NCI-H146 treated with DMSO at 0.1 percent for 48 hours (cell line): ENCODE results near the gene GRID2.
"Not testable (repeated sequence)": the region's sequence is repeated elsewhere in the genome, so short reads cannot be mapped to it uniquely, and the experiment has no call there.

Experiments
- DNase-seq: peaks from one replicate; lab custom pipeline; 2025; ENCODE audit not compliant: unreplicated experiment; lab: John Stamatoyannopoulos, UW

Gene GRID2

DNA sequence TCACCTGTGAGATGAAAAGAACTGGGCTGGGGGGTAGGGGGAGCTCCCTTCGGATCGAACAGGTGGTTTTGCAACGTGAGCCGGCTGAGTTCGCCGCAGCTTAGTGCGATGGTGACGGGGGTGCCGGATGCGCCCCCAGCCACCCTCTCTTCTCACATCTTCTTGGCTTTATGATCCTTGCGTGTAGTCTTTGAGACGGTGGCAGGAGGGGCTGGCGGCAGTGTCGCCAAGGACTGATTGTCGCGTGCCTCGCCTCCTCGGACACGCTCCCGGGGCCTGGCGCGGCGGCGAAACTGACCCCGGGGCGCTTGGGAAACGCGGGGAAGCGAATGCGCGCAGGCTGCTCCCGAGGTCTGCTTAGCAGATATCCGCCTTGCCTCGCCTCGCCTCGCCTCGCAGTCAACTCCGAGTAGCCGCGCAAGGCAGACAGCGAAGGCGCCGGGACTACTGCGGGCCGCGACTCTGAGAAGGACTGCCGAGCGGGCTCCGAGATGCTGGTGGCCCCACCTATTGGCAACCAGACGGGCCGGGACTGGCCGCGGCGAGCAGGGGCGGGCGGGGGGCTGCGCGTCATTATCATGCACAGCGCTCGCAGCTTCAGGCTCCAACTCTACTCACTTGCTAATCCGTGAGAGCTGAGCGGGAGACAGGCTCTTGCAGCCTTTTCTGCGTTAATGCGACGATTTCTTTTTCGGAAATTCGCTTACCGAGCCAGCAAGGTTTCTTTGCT lies 1.5 kb downstream of the GRID2 start:
- DNase-seq, result peak; percentile 1

DNA sequence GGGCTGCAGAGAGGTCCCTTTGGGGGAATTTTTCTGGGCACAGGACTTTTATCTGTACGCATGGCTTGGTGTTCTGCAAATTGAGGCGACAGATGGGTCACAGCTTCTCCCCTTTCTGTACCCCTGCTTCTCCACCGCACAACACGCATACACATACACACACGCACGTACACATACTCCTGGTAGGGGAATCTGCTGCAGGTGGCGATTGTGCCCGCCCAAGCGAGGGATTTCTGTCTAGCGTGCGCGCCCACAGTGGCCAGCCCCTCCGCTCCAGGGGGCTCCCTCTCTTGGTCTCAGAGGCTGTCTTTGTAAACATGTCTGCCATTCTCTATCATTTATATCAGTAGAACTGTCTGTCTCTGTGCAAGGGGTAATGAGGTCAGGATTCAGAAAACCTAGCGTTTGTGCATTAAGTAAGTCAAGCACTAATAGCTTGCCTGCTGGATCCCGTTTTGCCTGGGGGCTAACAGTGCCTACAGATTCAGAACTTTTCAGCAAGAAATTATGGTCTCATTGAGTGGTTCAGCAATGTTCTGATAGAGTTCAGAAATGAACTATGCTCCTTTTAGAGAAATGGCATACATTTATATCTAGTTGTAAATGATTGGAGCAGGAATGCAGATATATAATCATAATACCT lies 2.2 kb downstream of the GRID2 start:
- no peak for DNase-seq

DNA sequence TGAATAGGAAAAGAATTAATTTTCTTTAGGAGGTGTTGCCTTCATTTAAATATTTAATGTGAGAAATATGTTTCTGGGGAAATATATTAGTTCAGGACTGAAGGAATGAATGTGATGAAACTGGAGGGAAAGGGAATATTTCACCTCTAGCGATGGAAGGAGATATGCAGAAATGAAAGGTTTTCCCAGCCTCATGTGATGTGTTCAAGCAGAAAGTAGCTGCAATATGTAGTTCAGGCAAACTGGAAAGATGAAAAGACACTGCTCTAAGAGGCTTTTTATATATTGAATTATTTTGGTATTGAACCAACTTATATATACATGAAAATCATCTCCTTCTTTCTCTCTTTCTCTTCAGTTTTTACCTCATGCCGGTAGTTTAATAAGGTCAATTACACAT lies 3.4 kb downstream of the GRID2 start:
- no peak for DNase-seq

DNA sequence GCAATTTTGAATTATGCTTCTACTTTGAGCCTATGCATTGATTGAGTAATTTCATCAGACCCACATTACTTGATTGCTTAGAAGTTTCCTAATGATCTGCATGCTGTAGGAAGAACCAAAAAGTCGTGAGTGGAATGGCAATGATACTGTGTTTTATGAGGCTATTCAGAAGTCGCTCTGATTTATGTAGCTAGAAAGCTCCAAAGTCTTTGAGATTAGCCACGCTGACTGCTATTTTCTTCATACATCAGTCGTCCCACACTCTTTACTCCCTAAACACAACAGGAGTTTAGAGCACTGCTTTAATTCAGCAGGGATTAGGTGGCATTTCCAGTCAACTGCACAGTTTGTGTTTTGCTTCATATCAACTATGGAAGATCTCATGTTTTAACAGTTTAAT lies 4.1 kb downstream of the GRID2 start:
- DNase-seq, result no peak

DNA sequence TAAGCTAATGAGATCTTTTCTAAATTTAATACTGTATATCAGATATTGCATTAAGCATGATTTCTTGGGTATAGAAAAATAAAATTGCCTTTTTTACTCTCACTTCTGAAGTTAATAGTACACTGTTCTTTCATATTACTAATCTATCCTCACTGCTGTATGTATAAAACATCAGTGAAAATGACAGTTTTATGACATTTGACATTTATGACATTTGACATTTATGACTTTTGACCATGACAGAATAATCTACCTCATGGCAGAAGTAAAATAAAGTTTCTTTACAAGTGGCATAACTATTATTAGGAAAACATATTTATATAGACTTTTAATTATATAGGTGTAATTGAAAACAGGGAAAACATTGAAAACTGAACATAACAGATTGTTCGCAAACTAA lies 13.3 kb downstream of the GRID2 start:
- DNase-seq, result no peak

DNA sequence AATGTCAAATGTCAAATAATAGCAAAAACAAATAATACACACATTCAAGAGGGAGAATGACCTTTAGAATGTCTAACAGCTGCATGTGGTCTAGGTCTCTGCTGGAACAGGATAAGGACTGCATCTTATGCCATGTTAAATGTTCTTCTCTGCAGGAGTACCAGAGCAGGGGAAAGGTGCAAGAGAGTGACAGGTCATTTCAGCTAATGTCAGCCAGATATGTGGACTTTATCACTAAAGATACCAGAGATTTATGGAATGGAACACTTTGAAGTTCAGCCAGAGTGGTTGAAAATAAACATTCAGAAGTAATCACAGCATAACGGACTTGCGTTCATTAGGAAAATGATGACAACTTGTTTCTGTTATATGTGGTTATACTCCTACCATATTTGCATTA lies 24.3 kb downstream of the GRID2 start:
- DNase-seq, result no peak

DNA sequence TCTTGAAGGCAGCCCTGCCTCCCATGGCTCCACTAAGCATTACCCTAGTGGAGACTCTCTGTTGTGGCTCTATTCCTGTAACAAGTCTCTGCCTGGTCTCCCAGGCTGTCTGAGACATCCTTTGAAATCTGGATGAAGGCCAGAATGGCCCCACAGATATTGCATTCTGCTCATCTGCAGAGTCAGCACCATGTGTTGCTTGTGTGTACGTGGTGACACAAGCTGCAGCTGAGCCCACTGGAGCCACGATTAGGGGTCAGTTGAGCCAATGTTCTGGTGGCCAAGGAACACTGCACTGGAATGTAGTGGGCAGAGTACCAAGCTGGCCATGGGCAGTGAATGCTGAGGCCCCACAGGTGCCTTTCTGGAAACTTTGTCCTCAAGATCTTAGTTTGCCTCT lies 29.2 kb downstream of the GRID2 start:
- DNase-seq, result no peak

DNA sequence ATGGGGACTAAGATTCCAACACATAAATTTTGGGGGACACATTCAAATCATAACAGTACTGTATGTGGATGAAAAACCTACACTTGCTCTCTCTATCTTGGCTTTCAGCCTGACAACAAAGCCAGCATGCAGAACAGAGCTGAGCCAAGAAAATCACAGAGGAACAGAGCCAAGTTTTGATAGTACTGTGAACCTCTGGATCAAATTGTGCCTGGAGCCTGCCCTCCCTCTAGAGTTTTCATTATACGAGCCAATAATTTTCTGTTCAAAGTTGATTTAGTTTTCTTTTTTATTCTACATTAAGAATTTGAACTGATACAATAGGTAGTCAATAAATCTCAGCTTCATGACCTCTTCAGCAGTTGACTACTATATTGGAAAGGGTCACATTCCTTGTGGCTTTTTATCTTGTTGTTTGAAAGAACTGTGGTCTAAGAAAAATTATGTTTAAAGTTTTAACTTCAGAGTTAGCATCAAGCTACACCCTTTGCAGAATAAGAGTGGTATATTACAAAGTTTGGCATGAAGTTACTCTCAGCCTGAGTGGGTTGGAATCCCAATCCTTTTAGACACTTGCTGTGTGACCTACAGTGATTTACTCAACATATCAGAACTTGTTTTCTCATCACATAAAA lies 31.1 kb downstream of the GRID2 start:
- no peak for DNase-seq

DNA sequence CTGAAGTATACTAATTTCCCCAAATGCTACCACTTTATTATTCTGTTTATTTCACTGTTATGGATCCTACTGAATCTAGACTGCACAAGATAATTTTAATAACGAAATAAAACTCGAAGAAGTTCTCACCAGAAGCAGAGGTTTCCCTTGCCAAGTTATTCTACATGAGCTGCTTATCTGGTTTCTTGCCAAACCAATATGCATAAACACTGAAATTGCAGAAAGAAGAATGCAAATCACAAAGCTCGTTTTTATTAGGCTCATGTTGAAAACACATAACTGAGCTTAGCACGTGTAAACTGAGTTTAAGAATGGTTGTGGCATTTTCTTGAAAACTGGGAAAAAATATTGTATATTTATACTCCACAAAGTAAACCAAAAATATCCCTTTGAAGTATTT lies 35.9 kb downstream of the GRID2 start:
- DNase-seq, result no peak

DNA sequence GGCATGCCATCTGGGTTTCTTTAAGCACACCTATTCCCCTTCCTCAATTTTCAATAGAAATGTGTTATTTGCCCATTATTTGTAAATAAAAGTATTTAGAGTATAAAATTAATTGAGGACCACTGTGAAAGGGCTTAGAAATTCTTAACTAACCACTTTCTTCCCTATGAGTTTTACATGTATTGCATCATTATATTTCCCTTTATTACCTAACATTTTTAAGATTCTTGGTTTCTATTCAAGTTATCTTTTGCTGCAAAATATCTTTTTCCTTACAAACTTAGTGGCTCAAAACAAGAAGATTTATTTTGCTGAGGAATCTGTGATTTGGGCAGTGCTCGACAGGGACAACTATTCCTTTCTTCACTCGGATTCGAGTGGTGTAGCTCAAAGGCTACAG lies 40.5 kb downstream of the GRID2 start:
- no peak for DNase-seq

DNA sequence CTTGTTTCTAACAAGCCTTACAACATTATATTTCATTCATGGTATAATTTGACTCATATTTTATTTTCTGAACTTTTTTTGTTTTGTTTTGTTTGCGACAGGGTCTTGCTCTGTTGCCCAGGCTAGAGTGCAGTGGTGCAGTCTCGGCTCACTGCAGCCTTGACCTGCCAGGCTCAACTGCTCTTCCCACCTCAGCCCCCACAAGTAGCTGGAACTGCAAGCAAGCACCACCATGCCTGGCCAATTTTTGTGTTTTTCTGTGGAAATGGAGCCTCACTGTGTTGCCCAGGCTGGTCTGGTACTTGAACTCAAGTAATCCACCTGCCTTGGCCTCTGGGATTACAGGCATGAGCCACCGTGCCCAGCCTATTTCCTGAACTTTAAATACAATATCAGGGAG lies 42.5 kb downstream of the GRID2 start:
- no peak for DNase-seq

DNA sequence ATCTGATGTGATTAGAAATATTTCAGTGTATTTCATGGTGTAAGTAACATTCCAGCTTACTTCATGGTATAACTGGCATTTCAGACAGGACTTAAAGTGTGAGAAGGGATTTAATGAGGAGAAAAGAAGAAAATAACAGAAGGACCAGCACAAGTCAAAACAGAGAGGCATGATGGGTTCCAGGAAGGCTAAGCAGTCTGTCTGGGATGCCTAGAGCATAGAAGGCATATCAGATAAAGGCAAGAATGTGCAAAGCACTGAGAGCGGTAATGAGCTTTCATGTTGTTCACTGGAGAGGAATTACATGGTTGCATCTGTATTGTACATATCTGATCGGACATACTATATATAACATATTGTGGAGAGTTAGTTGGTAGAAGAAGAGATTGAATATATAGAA lies 54.2 kb downstream of the GRID2 start:
- DNase-seq, result no peak

DNA sequence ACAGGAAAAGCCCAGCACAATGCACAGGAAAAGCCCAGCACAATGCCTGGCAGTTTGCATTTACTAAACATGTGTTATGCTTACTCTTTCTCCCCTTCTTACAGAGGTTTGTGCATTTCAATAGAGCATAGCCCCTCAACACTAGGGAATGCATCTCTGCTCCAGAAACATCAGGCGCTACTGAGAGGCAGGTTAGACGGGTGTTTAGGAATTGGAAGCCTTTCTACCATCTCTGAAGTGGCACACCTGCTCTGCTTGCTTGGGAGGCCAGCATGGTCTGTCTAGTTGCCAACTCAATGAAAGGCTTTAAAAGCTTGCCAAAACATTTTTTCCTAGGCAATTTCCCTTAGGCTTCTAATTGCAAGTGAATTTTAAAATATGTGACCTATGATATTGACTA lies 55.7 kb downstream of the GRID2 start:
- DNase-seq, result no peak

DNA sequence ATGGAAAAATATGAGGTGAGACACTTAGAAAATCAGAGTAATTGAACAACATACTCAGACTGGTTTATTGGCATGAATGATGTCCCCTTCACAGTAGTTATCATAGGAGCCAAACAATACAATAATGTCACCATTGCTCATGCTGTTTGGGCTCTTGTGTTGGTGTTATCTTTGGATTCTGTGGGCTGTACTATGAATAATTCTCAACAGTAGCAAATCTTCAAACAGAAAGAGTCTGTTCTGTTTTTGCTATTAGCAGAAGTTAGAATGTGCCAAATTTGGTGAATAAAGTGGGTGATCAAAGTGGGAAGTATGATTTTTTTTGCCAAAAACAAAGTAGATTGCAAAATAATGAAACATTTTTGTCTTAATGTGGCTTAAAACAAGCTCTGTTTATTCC lies 58.3 kb downstream of the GRID2 start:
- no peak for DNase-seq

DNA sequence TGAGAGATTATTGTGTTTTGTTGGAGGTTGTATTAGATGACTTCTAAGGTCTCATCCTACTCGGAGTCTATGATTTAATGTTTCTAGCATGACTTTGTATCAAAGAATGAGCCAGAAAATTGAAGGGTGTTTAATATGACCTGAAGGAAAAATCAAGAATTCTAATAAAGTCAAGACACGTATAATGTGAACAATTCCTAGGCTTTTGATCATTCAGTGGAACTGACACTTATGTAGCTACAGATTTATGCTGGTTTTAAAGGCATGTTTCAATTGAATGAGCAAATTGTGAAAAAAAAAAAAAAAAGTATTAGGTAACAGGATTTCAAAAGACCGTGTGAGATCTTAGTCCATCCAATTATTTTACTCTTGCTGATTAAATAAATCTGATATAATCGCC lies 64.9 kb downstream of the GRID2 start:
- no peak for DNase-seq

DNA sequence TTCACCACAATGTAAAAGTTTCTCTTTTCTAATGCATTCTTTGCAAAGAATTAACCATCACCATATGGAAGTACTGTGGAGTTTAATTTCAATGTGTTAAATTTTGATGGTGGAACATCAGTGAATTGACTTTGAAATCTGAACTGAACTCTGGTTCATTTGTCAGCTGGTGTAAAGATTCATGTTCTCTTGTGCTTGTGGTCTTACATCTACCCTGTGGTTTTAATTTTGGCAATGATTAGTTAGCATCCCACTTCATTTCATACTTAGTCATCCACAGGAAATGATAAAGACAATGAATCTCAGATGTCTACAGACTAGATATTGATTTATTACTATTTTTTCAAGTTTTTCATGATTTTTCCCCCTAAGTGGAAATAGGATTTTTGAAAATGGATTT lies 77.8 kb downstream of the GRID2 start:
- DNase-seq, result no peak

DNA sequence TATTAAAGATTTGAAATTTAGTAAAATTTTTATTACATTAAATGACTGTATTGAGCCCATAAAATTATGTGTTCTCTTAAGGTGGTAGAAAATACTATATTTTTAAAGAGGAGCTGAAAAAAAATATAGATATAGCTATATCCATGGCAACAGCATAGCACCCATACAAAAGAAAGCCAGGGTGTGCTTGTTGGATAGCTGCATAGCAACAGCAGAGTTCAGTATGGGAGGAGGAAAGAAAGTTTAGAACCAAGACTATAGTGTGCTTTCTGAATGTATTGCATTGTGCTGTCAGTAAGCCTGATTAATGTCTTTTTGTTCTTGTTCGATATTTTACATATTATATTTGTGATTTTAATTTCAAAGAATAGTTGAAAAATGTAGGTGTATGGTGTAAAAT lies 78.4 kb downstream of the GRID2 start:
- DNase-seq, result no peak

DNA sequence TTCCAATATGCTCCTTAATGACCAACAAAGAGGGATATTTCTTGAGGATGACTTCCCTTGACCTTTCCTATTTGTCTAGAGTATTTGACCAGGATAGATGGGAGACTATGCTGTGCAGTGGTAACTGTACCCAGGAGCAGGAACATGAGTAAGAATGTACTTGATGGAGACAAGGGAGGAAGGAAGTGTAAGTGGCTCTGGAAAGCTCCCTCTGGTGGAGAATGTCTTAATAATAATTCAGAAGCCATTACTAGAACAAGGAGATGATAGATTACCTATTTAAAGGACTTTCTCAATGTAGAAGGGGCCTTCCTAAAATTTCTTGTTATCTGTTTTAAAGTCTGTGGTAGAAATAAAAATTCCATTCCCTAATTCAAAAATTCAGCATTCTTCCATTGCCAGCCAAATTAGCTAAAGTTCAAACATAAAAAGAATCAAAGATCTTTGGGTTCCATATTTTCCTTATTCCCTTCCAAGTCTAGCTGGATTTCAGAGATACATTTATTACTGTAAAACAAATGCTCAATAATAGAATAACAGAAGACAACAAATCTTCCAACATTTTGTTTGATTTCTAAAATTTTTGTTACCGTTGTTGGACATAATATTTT lies 83.8 kb downstream of the GRID2 start:
- no peak for DNase-seq

DNA sequence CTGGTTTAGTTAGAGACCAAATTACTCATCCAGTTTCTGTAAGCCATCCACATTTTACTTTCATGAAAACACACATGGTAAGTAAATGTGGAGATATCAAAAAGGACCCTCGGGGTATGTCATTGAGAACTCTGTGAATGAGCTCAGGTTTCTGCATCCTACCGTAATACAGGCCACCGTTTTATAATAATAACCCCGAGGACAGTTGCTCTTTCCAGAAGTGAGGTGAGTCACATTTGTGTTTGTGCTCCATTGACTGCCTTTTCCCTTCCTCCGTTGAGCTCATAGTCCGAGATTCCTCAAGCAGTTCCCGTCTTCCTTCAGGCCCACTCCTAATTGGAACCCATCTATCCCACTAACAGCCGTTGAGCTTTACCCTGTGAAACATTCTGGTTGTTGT lies 95.3 kb downstream of the GRID2 start:
- DNase-seq, result no peak

DNA sequence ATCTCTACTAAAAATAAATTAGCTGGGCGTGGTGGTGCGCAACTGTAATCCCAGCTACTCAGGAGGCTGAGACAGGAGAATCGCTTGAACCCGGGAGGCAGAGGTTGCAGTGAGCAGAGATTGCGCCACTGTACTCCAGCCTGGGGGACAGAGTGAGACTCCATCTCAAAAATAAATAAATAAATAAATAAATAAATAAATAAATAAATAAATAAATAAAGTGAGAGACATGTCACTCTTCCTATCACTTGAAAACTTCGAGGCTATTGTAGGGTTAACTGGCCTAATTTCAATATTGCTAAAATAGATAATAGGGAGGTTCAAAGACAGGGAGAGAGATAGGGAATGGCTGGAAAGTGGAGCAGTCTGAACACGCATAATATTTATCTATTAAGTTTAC lies 99.8 kb downstream of the GRID2 start:
- DNase-seq, result not testable (repeated sequence)

DNA sequence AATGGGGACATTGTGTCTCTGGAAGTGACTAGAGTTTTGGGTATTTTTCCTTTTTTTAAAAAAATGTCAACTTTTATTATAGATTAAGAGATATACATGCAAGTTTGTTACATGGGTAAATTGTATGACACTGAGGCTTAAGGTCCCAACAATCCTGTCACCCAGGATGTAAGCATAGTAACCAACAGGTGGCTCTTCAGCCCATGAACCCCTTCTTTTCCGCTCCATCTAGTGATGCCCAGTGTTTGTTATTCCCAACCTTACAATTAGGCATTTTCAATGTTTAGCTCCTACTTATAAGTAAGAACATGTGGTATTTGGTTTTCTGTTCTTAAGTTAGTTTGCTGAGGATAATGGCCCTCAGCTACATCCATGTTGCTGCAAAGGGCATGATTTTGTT lies 102.7 kb downstream of the GRID2 start:
- DNase-seq, result no peak

DNA sequence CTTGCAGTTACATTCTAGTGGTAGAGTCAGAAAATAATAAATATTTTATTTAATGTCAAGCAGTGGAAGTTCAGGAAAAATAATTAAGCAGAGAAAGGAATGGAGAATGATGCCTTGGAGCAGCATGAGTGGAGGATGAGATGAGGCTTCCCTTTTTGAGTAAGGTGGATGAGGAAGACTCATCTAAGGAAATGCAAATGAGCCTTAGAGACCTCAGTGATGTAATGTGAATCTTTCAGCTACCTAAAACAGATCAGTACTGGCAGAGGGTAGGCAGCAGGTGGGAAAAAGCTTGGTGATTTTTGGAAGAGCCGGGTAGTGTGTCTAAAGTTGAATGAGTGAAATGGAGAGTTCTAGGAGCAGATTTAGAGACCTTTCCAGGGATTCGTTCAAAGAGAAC lies 118.2 kb downstream of the GRID2 start:
- DNase-seq, result no peak
